Transverse colon (tissue), 4 donors: ENCODE data around the gene FBN3. TPM values are rescaled to one million over a fixed set of nuclear protein-coding genes. Genes with fewer than 3 reads are reported as not detected.

ENCODE experiments used
- DNase-seq: peaks from one replicate; pipeline ENCODE4 v3.0.0-alpha.2; 2019
- H3K27ac ChIP-seq, 4 donors: fragments of 200-600 bp; sonication (generic); 2 replicates each; pipeline ENCODE4 v1.5.1; 2016 to 2018; ENCODE audit warnings: inconsistent platforms in 4 of 4
- H3K27me3 ChIP-seq: fragments of 200-600 bp; sonication (generic); 2 replicates; pipeline ENCODE4 v1.5.1; 2017; ENCODE audit warnings: inconsistent platforms
- H3K36me3 ChIP-seq, 4 donors: fragments of 200-600 bp; sonication (generic); 2 replicates each; pipeline ENCODE4 v1.5.1; 2017 to 2019; ENCODE audit warnings: inconsistent platforms in 4 of 4
- H3K4me1 ChIP-seq, 4 donors: fragments of 200-600 bp; sonication (generic); 2 replicates each; pipeline ENCODE4 v1.5.1; 2017 to 2020; ENCODE audit warnings: inconsistent platforms in 4 of 4
- H3K4me3 ChIP-seq, 4 donors: fragments of 200-600 bp; sonication (generic); 1 replicate in 1 of 4; 2 replicates in 3 of 4; pipeline versions ENCODE4 v1.5.1 to v1.6.1; 2017 to 2019; ENCODE audit warnings: inconsistent platforms in 4 of 4
- H3K9me3 ChIP-seq, 2 donors: fragments of 200-600 bp; sonication (generic); 2 replicates each; pipeline ENCODE4 v1.5.1; 2017 to 2019; ENCODE audit warnings: inconsistent platforms in 2 of 2
- EP300 ChIP-seq: sonication (generic); formaldehyde crosslinking; IDR thresholded peaks from one replicate; pipeline ENCODE4 v1.6.1; 2017; ENCODE audit warnings: antibody characterized with exemption, low read depth
- POLR2A ChIP-seq: fragments of 450-650 bp; IDR thresholded peaks from one replicate; pipeline ENCODE4 v1.6.1; 2016; ENCODE audit warnings: antibody characterized with exemption, mild to moderate bottlenecking, moderate library complexity
- POLR2AphosphoS5 ChIP-seq, 3 donors: sonication (generic); formaldehyde crosslinking; IDR thresholded peaks; one replicate each; pipeline ENCODE4 v1.6.1; 2016; ENCODE audit warnings: antibody characterized with exemption in 3 of 3
- WGBS, 2 donors: methylation state at CpG; one replicate each; pipeline ENCODE4 v1.1.5; 2018; ENCODE audit warnings: low coverage in 1 of 2; 5-methylcytosine and 5-hydroxymethylcytosine counted together
- in situ Hi-C, 4 donors: fragments of 200-750 bp; cut with MboI; loops; one replicate each; pipeline versions ENCODE4 v1.15.0 to v1.15.1; 2017; ENCODE audit warnings: low sequenced_read_pairs in 3 of 4, low pct_ligation_motif_present in 1 of 4, low pct_unique_long_range_greater_than_20kb in 1 of 4
- intact Hi-C: fragments of 100-400 bp; cut with DNase I; formaldehyde crosslinking; loops from one replicate; pipeline ENCODE4 v1.15.1; 2023; ENCODE audit warnings: low total_unique reads
- total RNA-seq, 4 donors: library from RNA; depleted of rRNA; stranded (reverse); fragments of >200 nt; gene quantifications; one replicate each; pipeline ENCODE4 v1.1.0, GENCODE V29; 2016
- TF ChIP-seq, protein P1 (sequence below), 5 experiments: fragments of 200-600 bp in 3 of 5; fragments of 450-650 bp in 2 of 5; sonication (generic) in 3 of 5; IDR thresholded peaks; 1 replicate in 2 of 5; 2 replicates in 3 of 5; pipeline ENCODE4 v1.5.1; 2016 to 2017; ENCODE audit warnings: antibody characterized with exemption in 5 of 5, inconsistent platforms in 3 of 5, mild to moderate bottlenecking in 2 of 5, moderate library complexity in 1 of 5

Gene FBN3
- total RNA-seq, 4 donors from 2014 or later, result not detected

DNA sequence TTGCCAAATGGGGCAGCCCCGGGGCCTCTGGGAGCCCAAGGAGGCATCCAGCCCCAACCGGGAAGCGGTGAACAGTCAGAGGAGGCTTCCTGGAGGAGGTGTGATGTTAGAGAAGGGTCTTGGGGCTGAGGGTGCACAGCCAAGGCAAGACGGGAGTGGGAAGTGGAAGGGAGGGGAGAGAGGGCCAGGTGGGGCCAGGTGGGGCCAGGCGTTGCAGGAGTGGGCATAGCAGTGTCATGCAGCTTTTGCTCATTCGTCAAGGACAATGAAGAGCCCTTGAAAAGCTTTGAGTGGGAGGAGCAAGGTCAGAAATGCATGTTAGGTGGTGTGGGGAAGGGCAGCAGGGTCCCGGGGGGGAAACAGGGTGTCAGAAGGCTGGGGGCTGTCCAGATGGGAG lies 1.8 kb downstream of the FBN3 start:
- TF ChIP-seq POLR2A, result no peak
- TF ChIP-seq, protein P1, sequence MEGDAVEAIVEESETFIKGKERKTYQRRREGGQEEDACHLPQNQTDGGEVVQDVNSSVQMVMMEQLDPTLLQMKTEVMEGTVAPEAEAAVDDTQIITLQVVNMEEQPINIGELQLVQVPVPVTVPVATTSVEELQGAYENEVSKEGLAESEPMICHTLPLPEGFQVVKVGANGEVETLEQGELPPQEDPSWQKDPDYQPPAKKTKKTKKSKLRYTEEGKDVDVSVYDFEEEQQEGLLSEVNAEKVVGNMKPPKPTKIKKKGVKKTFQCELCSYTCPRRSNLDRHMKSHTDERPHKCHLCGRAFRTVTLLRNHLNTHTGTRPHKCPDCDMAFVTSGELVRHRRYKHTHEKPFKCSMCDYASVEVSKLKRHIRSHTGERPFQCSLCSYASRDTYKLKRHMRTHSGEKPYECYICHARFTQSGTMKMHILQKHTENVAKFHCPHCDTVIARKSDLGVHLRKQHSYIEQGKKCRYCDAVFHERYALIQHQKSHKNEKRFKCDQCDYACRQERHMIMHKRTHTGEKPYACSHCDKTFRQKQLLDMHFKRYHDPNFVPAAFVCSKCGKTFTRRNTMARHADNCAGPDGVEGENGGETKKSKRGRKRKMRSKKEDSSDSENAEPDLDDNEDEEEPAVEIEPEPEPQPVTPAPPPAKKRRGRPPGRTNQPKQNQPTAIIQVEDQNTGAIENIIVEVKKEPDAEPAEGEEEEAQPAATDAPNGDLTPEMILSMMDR (IDR thresholded peaks at IDR 0.05), result no peak
- TF ChIP-seq EP300, result no peak
- TF ChIP-seq POLR2AphosphoS5 (IDR thresholded peaks at IDR 0.05), result no peak
- peaks cover 69% of the 10 kb centered on the region for H3K27me3 ChIP-seq
- DNase-seq, result no peak
- no peak overlapping the region for H3K27ac ChIP-seq
- intact Hi-C loops, result no loop called here
- in situ Hi-C loops, result no loop called here
- no peak overlapping the region for H3K4me3 ChIP-seq
- H3K9me3 ChIP-seq, result no peaks in the 10 kb centered on the region
- 30 to 44% methylated on average over 6 to 7 of the region's 7 CpGs for WGBS, 2 donors
- H3K4me1 ChIP-seq, result peaks cover 0 to 12% (median 11%) of the 10 kb centered on the region in 4 donors
- H3K36me3 ChIP-seq, result no peaks in the 10 kb centered on the region

DNA sequence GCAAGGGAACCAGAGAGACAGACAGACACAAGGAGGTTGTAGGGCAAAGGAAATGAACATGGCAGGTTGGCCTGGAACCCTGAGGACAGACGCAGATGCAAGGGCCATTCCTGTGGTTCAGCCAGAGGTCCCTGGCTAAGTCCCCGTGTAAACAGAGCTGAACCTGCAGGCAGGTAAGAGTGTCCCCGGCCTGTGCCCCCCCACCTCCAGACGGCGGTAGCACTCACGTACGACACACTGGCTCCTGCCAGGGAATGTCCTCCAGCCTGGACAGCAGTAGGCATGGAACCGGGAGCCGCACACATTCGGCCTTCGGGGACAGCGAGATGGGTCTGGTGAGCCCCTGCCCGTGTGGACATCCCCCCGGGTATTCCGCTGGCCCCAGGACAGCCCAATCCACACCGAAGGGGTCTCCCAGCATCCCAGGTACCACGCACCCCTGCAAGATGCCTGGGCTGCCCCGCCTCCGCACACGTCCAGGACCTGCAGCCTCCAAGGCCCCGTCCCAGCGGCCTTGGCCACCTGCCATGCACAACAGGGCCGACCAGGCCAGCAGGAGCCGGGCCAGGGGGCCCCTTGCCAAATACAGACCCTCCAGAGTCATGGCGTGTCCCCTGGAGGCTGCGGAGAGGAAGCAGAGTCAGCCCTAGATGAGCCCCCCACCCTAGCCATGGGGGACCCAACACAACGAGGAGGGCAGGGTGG lies 2.4 kb downstream of the FBN3 start:
- TF ChIP-seq POLR2A (no peak), POLR2AphosphoS5 (IDR thresholded peaks at IDR 0.05) (no peak), EP300 (no peak)
- TF ChIP-seq, protein P1 (IDR thresholded peaks at IDR 0.05), result no peak
- no peak overlapping the region for H3K27ac ChIP-seq
- DNase-seq, result no peak
- peaks cover 0 to 12% (median 11%) of the 10 kb centered on the region in 4 donors for H3K4me1 ChIP-seq
- in situ Hi-C loops, result no loop called here
- H3K36me3 ChIP-seq, result no peaks in the 10 kb centered on the region
- H3K27me3 ChIP-seq, result peaks cover 69% of the 10 kb centered on the region
- 57 to 73% methylated on average over 5 to 17 of the region's 27 CpGs for WGBS, 2 donors
- intact Hi-C loops, result no loop called here
- H3K9me3 ChIP-seq, result no peaks in the 10 kb centered on the region
- no peak overlapping the region for H3K4me3 ChIP-seq

DNA sequence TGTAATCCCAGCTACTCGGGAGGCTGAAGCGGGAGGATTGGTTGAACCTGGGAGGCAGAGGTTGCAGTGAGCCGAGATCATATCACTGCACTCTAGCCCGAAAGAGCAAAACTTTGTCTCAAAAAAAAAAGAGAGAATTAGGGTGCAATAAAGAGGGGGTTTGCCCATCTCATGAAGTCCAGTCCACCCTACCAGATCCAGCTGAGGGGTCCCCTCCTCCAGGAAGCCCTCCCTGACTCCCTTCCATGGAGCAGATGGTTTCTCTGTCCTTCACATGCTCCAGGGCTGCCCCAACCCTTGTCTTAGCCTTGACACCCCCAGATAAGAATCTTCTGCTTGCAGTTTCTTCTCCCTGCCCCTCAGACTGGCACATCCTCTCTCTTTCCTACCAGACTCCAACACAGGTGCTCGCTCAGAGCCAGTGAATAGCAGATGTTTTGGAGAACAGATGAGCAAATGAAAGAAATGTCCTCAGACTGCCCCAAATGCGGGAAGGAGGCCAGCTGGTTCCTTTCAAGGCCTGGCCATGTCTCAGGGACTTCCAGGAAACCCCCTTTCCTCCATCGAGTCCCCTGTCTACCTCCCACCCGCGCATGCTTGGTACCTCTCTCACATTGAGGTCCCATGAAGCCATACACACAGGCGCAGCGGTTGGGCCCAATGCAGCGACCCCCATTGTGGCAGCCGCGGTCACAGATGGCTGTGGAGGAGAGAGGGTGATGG lies 5.0 kb downstream of the FBN3 start:
- in situ Hi-C loops, result no loop called here
- Histone ChIP-seq H3K4me1 (peaks cover 0 to 10% (median 10%) of the 10 kb centered on the region in 4 donors), H3K27ac (no peak overlapping the region), H3K27me3 (peaks cover 45% of the 10 kb centered on the region), H3K9me3 (no peaks in the 10 kb centered on the region), H3K36me3 (no peaks in the 10 kb centered on the region), H3K4me3 (no peak overlapping the region)
- no peak for DNase-seq
- intact Hi-C loops, result no loop called here
- 81 to 88% methylated on average over 4 to 14 of the region's 14 CpGs for WGBS, 2 donors
- no peak for TF ChIP-seq POLR2A
- no peak for TF ChIP-seq POLR2AphosphoS5 (IDR thresholded peaks at IDR 0.05)
- no peak for TF ChIP-seq EP300
- TF ChIP-seq, protein P1 (IDR thresholded peaks at IDR 0.05), result no peak

DNA sequence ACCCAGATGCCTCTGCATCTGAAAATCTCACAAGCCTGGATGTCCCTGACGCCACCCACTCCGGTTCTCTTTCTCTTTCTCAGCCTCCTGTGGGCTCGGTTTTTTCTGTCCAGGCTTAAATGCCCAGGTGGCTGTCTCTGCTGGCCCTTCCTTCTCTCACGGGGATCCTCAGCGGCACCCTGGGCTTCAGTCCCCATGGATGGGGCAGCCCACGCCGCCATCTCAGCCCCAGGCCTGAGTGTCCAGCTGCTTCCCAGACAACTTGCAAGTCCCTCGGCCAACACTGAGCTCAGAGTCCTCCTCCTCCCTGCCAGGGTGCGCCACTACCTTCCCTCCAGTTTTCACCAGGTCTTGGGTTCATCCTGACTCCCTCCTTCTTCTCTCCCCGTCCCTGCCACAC lies 6.4 kb downstream of the FBN3 start:
- TF ChIP-seq EP300, result no peak
- TF ChIP-seq, protein P1 (IDR thresholded peaks at IDR 0.05), result no peak
- TF ChIP-seq POLR2AphosphoS5 (IDR thresholded peaks at IDR 0.05), result no peak
- intact Hi-C loops, result no loop called here
- Histone ChIP-seq H3K9me3 (no peaks in the 10 kb centered on the region), H3K27ac (no peak overlapping the region), H3K4me1 (no peaks in the 10 kb centered on the region), H3K27me3 (peaks cover 31% of the 10 kb centered on the region), H3K36me3 (no peaks in the 10 kb centered on the region), H3K4me3 (no peak overlapping the region)
- in situ Hi-C loops, result no loop called here
- 38 to 61% methylated on average over 1 to 10 of the region's 10 CpGs for WGBS, 2 donors
- no peak for DNase-seq
